ENCODE measurements around the gene EIF3K.

The EIF3K gene

DNA sequence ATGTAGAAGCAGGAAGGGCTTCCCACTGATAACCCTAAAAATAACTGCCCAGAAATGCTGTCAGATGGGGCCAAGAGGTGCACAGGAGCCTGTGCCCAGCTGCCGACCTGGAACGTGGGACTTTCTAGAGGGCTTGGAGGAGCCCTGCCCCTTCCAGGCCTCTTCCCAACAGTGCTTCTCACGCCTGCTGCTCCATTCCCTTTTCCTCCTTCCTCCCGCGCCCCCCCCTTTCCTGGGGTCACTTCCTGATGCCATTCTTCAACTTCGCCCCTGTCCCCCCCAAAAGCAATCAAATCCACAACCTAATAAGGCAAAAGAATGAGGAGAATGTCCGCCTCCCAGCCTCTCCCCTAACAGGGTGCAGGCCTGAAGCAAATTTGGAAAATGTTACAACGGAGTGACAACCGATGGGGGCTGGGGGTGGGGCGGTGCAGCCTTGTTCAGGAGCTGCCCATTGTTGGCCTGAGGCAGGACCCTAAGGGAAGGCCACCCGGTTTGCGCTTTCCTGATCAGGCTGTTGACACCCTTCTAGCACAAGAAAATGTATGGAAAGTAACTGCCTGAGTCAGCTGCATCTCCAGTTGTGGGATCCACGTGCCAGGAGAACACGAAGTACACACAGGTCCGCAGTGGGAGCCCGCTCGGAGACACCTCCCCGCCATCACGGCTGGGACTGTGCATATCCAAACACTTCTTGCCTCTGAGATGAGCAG lies 47.1 kb downstream of the EIF3K start:
- no peak for DNase-seq (ENCODE audit: low spot score)

DNA sequence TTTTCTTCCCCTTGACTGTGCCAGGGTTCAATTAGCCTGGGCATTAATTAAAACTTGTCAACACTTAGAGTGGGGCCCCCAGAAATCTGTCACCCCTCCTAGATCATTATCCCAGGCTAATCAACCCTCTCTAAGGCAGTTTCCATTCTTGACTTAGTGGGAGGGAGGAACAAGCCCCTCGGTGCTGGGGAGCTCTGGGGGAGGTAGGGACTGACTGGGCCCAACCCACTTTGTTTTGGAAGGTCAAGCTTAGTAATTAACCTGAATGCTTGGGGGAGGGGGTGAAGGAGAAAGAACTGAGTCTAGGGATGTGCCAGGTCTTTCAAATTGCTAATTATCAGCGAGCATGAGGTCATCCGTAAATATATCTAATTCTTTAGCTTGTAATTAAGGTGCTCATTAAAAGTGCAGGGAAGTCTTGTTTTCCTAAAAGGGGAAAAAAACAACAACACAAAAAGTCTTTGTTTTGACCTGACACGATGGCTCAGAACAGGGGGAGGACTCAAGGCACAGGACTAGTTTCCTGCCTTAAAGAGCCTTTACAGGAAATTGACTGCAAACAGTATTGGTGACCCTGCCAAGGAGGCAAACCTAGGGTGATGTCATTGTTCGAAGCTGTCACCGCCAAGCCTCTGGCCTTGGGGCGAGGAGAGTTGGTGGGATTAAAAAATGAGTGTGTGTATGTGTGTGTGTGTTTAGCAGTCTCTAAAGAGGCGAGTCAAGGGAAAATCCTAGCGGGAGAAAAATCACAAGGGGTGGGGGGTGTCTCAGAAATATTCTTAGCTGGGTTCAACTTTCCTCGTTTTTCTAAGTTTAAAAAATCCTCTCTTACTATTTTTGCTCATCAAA lies 47.9 kb downstream of the EIF3K start:
- DNase-seq (ENCODE audit: low spot score): no peak

DNA sequence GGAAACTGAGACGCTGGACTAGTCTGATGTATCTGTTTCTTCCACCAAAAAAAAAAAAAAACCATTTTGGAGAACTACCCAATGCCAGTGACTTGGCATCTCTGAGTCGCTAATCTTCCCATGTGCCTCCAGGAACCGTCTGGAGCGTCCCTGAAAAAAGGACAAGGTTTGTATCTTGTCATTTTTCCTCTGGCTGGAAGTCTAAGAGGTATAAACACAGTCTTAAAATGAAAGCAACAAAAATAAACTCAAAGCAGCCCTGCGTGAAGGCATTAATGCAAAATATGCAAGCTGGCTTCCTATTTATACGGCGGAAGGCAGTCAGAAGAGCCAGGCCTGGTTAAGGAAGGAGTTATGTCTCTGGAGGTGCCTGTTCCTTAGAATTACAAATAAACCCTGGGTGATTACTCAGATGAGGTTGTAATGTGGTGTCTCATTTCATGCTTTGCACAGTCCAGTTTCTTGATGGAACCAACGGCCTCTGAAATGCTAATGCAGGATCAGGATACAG lies 48.7 kb downstream of the EIF3K start:
- no peak for DNase-seq (ENCODE audit: low spot score)

DNA sequence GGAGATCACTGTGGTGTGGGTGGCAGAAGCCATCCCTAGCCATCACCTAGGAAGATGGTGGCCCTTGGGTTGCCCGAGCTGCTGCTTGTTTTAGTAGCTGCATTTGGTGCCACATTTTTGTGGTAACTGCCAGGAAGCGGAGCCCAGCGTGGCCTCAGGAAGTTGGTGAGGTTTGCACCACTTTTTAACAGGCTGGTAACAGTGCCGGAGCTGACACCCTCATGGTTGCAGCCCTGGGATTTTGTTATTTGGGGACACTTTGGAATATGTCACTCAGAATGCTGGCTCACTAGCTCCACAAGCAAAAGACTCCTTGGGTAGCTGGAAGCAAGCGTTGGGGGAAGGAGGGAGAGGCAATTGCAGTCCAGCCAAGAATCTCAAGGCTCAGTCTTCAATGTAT lies 50.6 kb downstream of the EIF3K start:
- DNase-seq (ENCODE audit: low spot score): no peak

DNA sequence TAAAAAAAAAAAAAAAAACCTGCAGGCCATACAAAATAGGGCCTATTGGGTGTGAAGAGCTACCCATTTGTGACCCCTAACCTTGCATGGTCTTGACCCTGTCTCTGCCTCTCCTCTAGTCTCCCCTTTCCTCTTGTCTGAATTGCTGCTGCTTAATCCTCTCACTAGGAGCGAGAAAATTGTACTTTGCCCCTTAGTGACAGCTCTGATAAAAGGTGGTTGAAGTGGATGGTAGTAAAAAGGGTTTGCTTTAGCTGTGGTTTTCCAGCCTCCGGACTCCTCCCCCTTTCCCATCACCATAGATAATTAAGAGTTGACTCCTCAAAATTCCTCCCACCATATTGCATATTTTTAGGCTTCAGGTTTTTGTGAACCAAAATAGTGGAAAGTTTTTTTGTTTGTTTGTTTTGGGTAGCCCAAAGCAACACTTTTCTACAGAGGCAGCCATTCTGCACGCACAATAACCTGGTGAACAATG lies 52.0 kb downstream of the EIF3K start:
- peak; percentile 82 for DNase-seq (ENCODE audit: low spot score)

DNA sequence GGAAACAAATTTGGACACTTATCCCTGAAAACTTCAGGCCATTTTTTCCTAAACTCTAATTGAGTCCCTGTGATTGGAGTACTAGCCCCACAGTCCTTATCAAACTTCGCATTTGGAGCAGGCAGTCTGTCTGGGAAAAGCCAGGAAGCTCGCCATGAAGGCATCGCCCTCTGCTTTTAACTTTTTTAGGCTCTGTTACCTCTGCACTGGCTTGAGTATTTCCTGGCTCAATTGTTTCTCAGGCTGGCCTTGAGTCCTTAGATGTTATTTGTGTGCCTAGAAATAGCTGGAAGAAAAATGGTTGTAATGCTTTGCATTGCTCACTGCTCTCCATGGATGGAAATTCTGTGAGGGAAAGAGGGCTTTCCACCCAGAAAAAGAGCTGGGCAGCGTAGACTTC lies 52.7 kb downstream of the EIF3K start:
- no peak for DNase-seq (ENCODE audit: low spot score)

DNA sequence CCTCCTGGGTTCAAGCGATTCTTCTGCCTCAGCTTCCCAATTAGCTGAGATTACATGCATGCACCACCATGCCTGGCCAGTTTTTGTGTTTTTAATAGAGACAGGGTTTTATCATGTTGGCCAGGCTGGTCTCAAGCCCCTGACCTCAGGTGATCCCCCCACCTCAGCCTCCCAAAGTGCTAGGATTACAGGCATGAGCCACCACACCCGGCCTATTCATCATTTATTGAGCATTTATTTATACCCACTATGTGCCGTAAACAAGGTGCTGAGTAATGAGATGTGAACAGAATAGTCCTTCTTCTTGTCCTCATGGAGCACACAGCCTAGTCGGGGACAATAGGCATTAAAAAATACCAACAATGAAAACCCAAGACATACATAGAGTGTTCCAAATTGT lies 54.0 kb downstream of the EIF3K start:
- DNase-seq (ENCODE audit: low spot score): no peak

DNA sequence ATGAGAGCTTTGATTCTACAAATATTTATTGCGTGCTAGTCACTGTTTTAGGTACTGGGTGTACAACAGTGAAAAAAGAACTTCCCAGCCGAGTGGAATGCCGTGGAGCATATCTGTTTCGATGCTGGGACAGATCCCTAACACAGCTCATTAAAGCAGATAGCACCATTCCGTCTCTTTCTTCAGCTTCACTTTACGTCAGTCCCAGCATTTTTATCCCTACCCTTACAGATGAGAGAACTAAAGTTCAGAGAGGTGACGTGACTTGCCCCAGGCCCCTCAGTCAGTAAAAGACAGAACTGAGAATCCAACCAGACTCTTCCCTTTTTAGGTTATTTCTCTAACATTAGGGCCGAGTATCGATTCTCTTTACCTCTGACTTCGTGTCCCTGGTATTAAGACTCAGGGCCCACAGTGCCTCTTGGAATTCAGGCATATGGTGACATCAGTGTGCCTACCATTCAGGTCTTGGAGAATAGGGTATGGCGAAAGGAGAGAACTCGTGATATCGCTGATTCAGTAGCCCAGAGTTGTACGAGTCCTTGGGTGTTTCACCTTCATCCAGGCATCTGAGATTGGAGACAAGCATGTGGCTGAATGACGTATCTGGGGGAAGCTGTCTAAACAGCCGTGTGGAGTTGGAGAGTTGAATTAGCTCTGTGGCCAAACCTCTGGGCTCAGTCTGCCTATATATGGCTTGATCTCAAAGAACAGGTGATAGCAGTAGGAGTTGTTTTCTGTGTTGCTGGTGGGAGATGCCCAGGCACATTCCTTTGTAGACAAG lies 55.6 kb downstream of the EIF3K start:
- no peak for DNase-seq (ENCODE audit: low spot score)

DNA sequence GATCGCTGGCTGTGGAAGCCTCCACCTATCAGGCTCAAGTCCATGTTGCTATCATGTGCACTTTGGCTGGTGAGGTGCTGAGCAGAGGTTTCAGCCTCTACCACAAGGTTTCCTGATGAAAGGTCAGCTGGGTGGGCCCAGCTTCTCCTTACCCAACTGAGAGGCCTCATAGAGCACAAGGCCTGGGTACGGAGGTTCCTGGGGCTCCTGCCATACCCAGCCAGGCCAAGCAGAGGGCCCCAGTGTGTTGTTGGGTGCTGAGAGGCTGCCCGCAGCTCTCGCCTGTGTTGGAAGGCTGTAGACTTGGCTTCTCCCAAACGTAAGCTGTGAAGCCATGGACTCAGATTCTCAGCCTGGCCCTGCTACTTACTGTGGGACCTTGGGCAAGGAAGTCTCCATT lies 56.6 kb downstream of the EIF3K start:
- DNase-seq (ENCODE audit: low spot score): no peak

DNA sequence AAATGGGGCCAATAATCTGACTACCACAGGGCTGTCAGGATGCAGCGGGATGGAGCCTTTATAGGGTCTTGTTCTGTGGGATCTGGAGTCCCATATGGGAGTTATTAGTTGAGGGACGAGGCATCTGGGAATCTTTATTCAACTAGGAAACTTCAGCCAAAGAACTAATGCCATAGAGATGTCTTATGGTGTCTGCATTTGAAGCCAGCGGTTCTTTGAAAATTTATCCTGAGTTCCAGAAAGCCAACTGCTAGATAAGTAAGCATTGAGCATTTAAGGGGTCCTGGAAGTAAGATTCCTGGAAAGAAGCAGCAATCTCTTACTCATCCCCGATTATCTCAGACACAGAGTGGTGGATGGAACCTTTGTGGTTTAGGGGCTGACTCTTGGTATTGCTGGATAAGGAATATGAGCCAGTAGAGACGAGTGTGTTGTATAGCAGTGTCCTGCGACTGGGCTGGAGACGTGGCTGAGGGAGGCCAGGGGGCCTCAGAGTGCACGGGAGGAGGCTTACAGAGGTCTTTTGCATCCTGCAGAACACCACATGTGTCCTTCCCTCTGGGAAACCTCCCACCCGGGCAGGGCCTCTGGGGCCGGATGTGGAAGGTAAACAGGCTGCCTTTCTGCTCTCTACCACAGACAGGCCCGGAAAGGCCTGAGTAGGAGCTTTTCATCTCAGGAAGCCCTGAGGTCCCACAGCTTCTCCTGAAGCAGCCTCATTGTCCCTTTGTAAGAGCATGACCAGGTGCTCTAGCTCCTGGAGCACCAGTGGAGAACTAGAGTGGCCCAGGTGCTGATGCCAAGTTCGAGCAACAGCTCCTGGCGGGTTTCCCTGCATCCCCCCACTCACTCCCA lies 57.3 kb downstream of the EIF3K start:
- DNase-seq (ENCODE audit: low spot score): no peak

DNA sequence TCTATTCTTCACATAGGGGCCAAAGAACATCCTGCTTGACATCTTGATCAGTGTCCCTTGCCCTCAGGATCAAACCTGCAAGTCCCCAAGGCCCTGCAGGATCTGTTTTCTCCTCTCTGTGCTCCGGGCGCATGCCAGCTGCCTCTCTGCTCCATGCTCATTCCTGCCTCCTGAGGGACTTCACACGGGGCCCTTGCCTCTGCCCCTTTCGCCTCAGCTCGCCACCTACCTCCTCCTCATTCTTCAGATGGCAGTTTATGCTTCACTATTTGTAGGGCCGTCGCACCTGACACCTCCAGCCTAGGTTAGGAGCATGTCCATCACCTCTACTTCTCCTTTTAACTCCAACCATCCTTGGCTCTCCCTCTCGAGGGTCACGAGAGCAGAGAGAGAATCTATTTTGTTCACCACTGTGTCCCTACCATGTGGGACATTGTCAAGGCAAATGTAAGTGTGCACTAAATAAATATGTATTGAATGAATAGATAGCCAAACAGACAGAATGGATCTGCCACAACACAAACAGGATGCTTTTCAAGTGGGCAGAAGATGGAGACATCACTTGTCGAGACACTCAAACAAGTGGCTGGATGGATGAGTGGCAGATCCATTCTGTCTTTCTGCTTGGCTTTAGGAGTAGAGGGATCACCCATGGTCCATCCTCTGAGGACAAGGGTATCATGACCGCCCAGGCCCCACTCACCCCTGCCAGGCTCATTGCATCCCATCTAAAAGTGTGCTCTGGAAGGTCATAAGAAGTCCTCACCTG lies 58.1 kb downstream of the EIF3K start:
- no peak for DNase-seq (ENCODE audit: low spot score)

DNA sequence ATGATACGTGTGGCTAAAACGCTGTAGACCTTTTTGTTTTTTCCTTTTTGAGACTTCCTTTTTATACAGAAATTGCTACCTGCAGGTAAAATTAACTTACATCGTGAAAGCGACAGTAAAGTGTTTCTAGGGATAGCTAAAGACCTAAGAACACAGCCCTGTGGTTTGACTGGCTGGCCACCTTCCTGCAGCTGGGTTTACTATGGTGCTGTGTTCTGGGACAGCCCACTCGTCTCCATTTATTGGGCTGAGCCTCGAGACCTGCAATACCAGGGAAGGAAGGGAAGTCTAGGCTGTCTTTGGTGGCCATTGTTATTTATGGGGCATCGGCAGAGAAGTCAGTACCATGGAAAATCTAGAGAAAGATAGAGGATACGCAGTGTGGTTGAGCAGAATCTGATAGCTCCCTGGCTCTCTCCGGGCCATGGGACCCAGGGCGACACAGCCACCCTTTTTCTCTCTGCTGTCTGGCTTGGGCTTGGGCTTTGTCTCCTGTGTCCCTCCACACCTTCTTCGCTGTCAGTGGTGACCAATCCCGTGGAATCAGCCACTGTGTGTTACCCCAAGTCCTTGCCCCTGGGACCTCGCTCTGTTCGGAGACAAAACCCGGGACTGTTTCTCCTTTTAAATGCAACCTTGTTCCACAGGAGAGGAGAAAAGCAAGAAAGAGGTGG lies 59.4 kb downstream of the EIF3K start:
- DNase-seq (ENCODE audit: low spot score): no peak

DNA sequence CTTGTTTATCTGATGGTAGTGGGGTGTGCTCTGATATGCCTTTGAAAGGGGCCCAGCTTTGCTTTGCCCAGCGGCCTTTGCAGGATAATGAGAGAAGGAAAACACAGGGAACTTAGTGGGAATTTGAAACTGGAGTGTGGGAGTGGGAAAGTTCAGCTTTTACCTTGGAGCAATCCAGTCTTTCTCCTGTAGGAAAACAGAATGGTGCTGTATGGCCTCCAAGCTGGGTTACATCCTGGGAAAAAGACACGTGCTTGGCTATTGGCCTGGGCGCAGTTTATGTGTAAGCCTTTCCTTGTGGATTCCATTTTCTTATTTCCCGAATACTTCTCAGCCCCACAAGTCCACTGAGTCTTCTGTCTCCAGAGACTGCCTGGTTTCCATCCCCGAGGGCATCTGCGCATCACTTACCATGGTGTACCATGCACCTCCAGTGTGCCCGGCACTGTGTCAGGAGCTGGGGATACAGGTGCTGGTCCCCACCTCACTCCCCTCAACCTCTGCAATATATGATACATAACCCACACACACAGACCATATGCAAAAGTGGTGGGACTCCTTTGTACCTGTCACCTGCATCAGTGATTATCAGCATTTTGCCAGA lies 60.0 kb downstream of the EIF3K start:
- DNase-seq (ENCODE audit: low spot score): no peak

DNA sequence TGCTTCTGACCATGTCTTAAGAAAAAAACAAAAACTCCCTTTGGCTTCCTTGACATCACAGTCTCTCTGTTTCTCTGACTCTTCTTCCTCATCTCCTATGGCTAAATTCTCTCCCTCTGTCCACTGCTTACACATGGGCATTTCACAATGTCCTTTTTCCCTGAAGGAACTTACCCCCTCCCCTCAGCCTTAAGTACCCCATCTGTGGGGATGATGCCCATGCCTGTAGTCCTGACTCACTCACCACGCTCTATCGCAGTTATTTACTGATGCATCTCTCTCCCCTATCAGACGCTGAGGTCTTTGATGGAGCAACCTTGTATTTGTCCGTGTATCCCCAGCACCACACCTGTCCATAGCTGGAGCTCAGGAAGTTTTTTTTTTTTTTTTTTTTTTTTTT lies 60.9 kb downstream of the EIF3K start:
- DNase-seq (ENCODE audit: low spot score): no peak

DNA sequence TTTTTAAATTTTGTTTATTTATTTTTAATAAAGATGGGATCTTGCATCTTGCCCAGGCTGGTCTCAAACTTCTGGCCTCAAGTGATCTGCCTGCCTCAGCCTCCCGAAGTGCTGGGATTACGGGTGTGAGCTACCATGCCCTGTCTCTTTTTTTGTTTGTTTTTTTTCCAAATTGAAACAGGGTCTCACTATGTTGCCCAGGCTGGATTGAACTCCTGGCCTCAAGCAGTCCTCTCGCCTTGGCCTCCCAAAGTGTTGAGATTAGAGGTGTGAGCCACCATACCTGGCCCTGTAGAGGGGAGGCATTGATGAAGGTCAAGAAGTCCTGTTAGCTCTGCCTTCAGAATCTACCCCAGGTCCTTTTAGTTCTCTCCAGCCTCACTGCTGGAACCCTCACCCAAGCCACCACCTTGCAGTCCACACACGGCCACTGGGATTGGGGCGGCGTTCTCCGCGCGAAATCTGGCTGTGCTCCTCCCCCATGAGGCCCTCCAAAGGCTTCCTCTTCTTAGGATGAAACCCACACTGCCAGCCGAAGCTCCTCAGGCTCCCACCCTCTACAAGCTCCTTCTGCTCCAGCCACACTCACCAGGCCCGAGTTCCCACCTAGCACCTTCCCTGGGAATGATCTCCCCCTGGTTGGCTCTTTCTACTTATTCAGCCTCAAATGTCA lies 63.3 kb downstream of the EIF3K start:
- DNase-seq (ENCODE audit: low spot score): no peak

DNA sequence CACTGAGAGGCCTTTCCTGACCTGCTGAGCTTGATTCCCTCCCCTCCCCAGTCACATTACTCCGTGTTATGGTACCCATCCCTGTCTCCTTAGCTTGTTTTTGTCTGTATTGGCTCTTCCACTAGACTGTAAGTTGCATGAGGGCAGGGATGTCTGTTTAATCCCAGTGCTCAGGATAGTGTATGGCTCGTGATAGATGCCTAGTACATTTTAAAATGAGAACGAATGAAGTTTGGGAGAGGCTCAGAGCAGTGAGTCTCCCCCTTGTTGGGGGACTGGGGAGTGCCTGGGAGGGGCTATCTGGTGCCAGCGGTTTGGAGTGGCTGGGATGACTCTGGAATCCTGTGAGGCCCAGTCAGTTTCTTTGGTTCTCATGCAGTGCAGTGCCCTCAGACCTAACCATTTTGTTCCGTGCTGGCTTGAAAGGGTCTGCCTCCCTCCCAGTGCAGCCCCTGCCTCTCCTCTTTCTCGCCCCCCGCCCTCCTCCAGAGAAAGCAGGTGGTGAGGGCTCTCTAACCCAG lies 63.9 kb downstream of the EIF3K start:
- no peak for DNase-seq (ENCODE audit: low spot score)

DNA sequence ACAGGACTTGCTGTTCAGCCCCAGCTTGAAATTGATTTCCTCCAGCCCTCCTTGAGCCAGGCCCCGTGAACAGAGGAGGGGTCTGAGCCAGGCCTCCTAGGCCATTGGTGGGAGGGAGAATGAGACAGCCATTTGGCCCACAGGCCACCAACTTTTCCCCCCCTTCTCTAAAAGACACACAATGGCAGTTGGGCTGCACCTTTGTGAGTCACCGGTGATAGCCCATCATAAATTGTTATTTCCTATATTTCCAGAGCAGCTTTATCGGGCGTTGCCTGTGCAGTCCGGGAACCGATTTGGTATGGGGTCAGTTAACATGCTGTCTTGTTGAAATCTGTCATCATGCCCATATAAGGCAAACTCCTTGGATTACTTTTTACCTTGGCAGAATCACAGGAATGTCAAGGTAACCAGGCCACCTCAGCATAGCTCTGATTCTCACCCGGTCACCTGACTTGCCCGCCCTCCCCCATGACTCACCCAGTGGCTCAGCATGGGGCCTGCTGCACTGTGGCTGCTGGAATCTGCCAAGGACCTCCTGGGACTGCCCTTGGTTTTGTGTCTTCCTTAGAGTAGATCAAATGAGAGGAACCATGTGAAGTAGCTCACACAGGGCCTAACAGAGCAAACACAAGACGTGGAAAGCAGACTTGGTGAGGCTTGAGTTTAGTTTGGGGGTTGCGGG lies 64.5 kb downstream of the EIF3K start:
- DNase-seq (ENCODE audit: low spot score): peak; percentile 66

Measured in HuH-7 (cell line).